Endodermal cell (in vitro differentiated cells): ENCODE results near the gene CCR1. TPM values are rescaled to one million over a fixed set of nuclear protein-coding genes. Genes with fewer than 3 reads are reported as not detected.

Experiments used
- DNase-seq: peaks from one replicate; pipeline ENCODE4 v3.0.0-alpha.2; 2017
- H3K27ac ChIP-seq: 2 replicates; pipeline ENCODE4 v1.5.1; 2013; ENCODE audit warnings: mild to moderate bottlenecking, low read depth, low read length, moderate library complexity
- H3K27me3 ChIP-seq: 2 replicates; pipeline ENCODE4 v1.6.1; 2013; ENCODE audit warnings: mild to moderate bottlenecking, low read length, moderate library complexity; ENCODE audit not compliant: insufficient read depth, control insufficient read depth, poor library complexity, severe bottlenecking
- H3K36me3 ChIP-seq: 2 replicates; pipeline ENCODE4 v1.7.0; 2013; ENCODE audit warnings: mild to moderate bottlenecking, low read length, moderate library complexity; ENCODE audit not compliant: control insufficient read depth, insufficient read depth
- H3K4me1 ChIP-seq: one replicate; pipeline ENCODE4 v1.7.0; 2013; ENCODE audit warnings: low read length; ENCODE audit not compliant: control insufficient read depth, insufficient read depth
- H3K4me3 ChIP-seq: 2 replicates; pipeline ENCODE4 v1.5.1; 2013; ENCODE audit warnings: mild to moderate bottlenecking, low read length, moderate library complexity
- H3K9ac ChIP-seq: 2 replicates; pipeline ENCODE4 v1.6.1; 2013; ENCODE audit warnings: mild to moderate bottlenecking, low read length, moderate library complexity; ENCODE audit not compliant: poor library complexity, severe bottlenecking; ENCODE audit errors: extremely low read depth
- H3K9me3 ChIP-seq: 2 replicates; pipeline ENCODE4 v1.6.1; 2013; ENCODE audit warnings: mild to moderate bottlenecking, low read length, moderate library complexity; ENCODE audit not compliant: control insufficient read depth
- H3K27ac Mint-ChIP-seq: 2 replicates; pipeline ENCODE4 v1.8.0; 2020; ENCODE audit warnings: mixed read lengths
- H3K27me3 Mint-ChIP-seq: 2 replicates; pipeline ENCODE4 v1.8.0; 2021; ENCODE audit warnings: mild to moderate bottlenecking, mixed read lengths; ENCODE audit not compliant: insufficient read depth
- H3K36me3 Mint-ChIP-seq: 2 replicates; pipeline ENCODE4 v1.8.0; 2020; ENCODE audit warnings: low read depth, mixed read lengths
- H3K4me1 Mint-ChIP-seq: 2 replicates; pipeline ENCODE4 v1.8.0; 2020; ENCODE audit warnings: mixed read lengths
- H3K4me3 Mint-ChIP-seq: 2 replicates; pipeline ENCODE4 v1.8.0; 2020; ENCODE audit warnings: mild to moderate bottlenecking, moderate library complexity, mixed read lengths
- H3K9me3 Mint-ChIP-seq: 2 replicates; pipeline ENCODE4 v1.8.0; 2020; ENCODE audit warnings: mild to moderate bottlenecking, mixed read lengths
- WGBS, 2 experiments: methylation state at CpG; one replicate each; pipeline versions ENCODE4 v1.1.5 to v1.1.7; 2013; ENCODE audit warnings: missing lambda C conversion rate in 2 of 2, mixed read lengths in 1 of 2; ENCODE audit not compliant: insufficient coverage in 1 of 2, insufficient read length in 1 of 2; 5-methylcytosine and 5-hydroxymethylcytosine counted together
- total RNA-seq, 2 donors: library from RNA; stranded (reverse); fragmentation: NEBNext Ultra II Directional in 1 of 2; extraction: Animal tissue kit (Norgen Biotek cat#: 25700) in 1 of 2; gene quantifications; 2 replicates in 1 of 2; 3 replicates in 1 of 2; pipeline ENCODE4 v1.2.1, GENCODE V29; 2021
- TF ChIP-seq, protein P1 (sequence below): fragments of 200-600 bp; sonication (generic); conservative IDR thresholded peaks from 2 replicates; pipeline ENCODE4 v1.5.0; 2021; ENCODE audit warnings: antibody characterized with exemption, mild to moderate bottlenecking

The CCR1 gene
- total RNA-seq, 2 donors from 2014 or later: 0.11 TPM; not detected in 1

DNA sequence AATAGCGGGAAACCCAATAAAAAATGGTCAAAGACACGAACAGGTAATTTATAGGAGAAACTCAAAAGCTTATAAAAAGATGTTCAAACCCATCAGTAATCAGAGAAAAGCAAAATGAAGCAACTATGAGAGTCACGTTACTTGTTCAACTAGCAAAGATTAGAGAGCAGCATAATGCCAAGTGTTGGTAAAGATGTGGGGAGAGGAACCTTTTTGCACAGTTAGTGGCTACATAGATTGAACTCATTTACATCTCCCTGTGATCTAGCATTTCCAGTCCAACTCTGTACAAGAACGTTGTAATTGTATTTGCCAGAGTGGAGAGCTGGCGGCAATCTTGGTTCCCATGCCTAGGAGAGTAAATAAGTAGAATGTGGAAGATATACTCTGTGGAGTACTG lies 15.2 kb downstream of the CCR1 start:
- Mint-ChIP-seq H3K4me3 (no peak overlapping the region), H3K4me1 (no peaks in the 10 kb centered on the region), H3K27me3 (peaks cover 4% of the 10 kb centered on the region), H3K27ac (no peak overlapping the region), H3K36me3 (no peaks in the 10 kb centered on the region), H3K9me3 (peaks cover 24% of the 10 kb centered on the region)
- no peaks in the 10 kb centered on the region for H3K27me3 ChIP-seq
- no peaks in the 10 kb centered on the region for H3K4me1 ChIP-seq
- WGBS, 2 experiments: 89% methylated on average over 3 to 5 of the region's 5 CpGs
- H3K9ac ChIP-seq: no peak overlapping the region
- DNase-seq: no peak
- H3K36me3 ChIP-seq: no peaks in the 10 kb centered on the region
- no peak overlapping the region for H3K4me3 ChIP-seq
- no peak overlapping the region for H3K27ac ChIP-seq
- peaks cover 18% of the 10 kb centered on the region for H3K9me3 ChIP-seq
- TF ChIP-seq, protein P1, sequence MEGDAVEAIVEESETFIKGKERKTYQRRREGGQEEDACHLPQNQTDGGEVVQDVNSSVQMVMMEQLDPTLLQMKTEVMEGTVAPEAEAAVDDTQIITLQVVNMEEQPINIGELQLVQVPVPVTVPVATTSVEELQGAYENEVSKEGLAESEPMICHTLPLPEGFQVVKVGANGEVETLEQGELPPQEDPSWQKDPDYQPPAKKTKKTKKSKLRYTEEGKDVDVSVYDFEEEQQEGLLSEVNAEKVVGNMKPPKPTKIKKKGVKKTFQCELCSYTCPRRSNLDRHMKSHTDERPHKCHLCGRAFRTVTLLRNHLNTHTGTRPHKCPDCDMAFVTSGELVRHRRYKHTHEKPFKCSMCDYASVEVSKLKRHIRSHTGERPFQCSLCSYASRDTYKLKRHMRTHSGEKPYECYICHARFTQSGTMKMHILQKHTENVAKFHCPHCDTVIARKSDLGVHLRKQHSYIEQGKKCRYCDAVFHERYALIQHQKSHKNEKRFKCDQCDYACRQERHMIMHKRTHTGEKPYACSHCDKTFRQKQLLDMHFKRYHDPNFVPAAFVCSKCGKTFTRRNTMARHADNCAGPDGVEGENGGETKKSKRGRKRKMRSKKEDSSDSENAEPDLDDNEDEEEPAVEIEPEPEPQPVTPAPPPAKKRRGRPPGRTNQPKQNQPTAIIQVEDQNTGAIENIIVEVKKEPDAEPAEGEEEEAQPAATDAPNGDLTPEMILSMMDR: no peak

DNA sequence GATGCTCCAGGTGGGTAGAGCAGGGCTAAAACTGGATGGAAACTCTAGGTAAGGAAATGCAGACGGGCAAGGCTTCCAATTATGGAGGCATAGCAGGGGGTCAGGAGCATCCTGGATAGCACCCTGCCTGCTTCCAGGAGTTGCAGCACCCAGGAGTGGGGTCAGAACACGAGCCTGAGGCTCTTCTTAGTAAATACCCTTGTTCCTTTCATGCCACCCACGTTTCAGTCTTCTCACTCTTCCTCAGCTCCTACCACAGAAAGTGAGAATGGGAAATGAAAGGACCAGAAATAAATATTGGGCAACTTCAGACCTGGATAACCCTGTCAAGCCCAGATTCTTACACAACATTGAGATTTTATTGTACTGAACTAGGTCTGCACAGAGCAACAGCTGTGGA lies 16.4 kb downstream of the CCR1 start:
- TF ChIP-seq, protein P1: no peak
- Histone ChIP-seq H3K27ac (no peak overlapping the region), H3K4me3 (no peak overlapping the region), H3K9ac (no peak overlapping the region), H3K4me1 (no peaks in the 10 kb centered on the region), H3K36me3 (no peaks in the 10 kb centered on the region), H3K27me3 (no peaks in the 10 kb centered on the region), H3K9me3 (peaks cover 18% of the 10 kb centered on the region)
- Mint-ChIP-seq H3K36me3 (no peaks in the 10 kb centered on the region), H3K4me1 (no peaks in the 10 kb centered on the region), H3K27ac (no peak overlapping the region), H3K9me3 (peaks cover 24% of the 10 kb centered on the region), H3K27me3 (peaks cover 4% of the 10 kb centered on the region), H3K4me3 (no peak overlapping the region)
- DNase-seq: no peak
- WGBS, 2 experiments: 59% methylated on average over 3 of the region's 3 CpGs; no CpG with 5 or more reads in 1 of the 2 experiments

DNA sequence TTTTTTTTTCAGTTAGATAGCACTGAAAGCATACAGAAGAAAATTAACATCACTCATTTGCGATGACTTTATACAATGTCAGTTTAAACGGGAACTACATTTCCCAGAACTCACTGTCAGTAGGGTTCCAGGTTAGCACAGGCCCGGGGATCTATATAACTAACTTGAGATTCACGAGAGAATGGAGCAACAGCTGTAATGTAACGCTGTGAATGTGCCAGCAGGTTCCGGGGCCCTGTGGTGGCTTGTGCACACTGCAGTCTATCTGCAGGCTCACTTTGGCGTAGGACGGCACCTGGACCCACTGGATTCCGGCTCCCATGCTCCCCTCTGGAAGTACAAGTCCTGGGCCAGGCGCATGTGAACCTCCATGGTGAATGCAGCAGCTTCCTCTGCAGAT lies 19.4 kb downstream of the CCR1 start:
- Mint-ChIP-seq H3K9me3 (peaks cover 17% of the 10 kb centered on the region), H3K36me3 (no peaks in the 10 kb centered on the region), H3K27ac (no peak overlapping the region), H3K27me3 (peaks cover 3% of the 10 kb centered on the region), H3K4me3 (no peak overlapping the region), H3K4me1 (no peaks in the 10 kb centered on the region)
- peaks cover 4% of the 10 kb centered on the region for H3K9me3 ChIP-seq
- H3K36me3 ChIP-seq: no peaks in the 10 kb centered on the region
- no peaks in the 10 kb centered on the region for H3K4me1 ChIP-seq
- H3K27ac ChIP-seq: no peak overlapping the region
- H3K4me3 ChIP-seq: no peak overlapping the region
- WGBS, 2 experiments: 93 to 98% methylated on average over 10 of the region's 10 CpGs
- TF ChIP-seq, protein P1: no peak
- H3K9ac ChIP-seq: no peak overlapping the region
- DNase-seq: no peak
- H3K27me3 ChIP-seq: no peaks in the 10 kb centered on the region
